Hepatocyte (in vitro differentiated cells): Measurements from ENCODE around the gene ITPR1.

Experiments
- EZH2 ChIP-seq: fragments of 200-600 bp; sonication (generic); IDR thresholded peaks from 2 replicates; pipeline ENCODE4 v1.6.1; 2016; ENCODE audit warnings: antibody characterized with exemption, mild to moderate bottlenecking, borderline replicate concordance
- EZH2phosphoT487 ChIP-seq: fragments of 200-600 bp; sonication (generic); IDR thresholded peaks from one replicate; pipeline ENCODE4 v1.6.1; 2018; ENCODE audit warnings: antibody characterized with exemption, mild to moderate bottlenecking, low read depth, moderate library complexity; ENCODE audit not compliant: unreplicated experiment, severe bottlenecking
- TF ChIP-seq, protein P1 (sequence below): fragments of 200-600 bp; sonication (generic); IDR thresholded peaks from 2 replicates; pipeline ENCODE4 v1.5.1; 2016; ENCODE audit warnings: antibody characterized with exemption, mild to moderate bottlenecking; ENCODE audit not compliant: poor library complexity

DNA sequence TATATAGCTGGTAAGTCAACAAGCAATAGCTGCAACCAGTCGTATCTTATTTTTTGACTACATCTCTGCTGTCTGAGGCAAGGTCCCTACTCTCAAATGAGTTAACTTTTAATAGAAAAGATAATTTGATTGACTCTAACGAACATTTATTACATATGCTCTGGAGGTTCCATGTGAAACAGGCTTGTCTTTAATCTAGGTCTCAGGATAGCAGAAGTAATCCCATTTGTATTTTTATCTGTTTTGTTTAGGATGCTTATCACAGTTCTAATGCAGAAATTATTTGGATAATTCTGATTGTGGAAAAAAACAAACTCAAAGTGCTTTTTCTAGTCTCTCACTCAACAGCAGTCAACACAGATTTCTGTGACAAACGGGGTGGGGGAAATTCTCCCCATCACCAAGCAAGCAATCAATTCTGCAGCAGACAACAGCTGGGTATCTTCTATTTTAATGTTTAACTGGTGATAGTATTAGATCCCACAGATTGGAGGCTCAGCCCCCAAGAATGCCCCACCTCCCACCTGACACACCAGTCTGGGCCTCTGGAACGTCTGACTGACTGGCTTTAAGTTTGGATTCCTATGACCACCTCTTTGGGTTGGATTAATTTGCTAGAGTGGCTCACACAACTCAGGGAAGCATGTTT lies 58.8 kb downstream of the ITPR1 start:
- TF ChIP-seq, protein P1, sequence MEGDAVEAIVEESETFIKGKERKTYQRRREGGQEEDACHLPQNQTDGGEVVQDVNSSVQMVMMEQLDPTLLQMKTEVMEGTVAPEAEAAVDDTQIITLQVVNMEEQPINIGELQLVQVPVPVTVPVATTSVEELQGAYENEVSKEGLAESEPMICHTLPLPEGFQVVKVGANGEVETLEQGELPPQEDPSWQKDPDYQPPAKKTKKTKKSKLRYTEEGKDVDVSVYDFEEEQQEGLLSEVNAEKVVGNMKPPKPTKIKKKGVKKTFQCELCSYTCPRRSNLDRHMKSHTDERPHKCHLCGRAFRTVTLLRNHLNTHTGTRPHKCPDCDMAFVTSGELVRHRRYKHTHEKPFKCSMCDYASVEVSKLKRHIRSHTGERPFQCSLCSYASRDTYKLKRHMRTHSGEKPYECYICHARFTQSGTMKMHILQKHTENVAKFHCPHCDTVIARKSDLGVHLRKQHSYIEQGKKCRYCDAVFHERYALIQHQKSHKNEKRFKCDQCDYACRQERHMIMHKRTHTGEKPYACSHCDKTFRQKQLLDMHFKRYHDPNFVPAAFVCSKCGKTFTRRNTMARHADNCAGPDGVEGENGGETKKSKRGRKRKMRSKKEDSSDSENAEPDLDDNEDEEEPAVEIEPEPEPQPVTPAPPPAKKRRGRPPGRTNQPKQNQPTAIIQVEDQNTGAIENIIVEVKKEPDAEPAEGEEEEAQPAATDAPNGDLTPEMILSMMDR, result no peak
- no peak for TF ChIP-seq EZH2
- no peak for TF ChIP-seq EZH2phosphoT487
